SK-N-SH treated with all-trans-retinoic acid at 6 μM for 48 hours (cell line): ENCODE data around the gene SSNA1.

Experiments used
- CSDC2 ChIP-seq: fragments of 250-450 bp; sonication (Bioruptor Pico); IDR thresholded peaks from 2 replicates; pipeline ENCODE4 v1.5.0; 2020; ENCODE audit warnings: mild to moderate bottlenecking, moderate library complexity
- ISL1 ChIP-seq: fragments of 250-450 bp; sonication (Bioruptor Pico); IDR thresholded peaks from 2 replicates; pipeline ENCODE4 v2.1.2; 2022; ENCODE audit warnings: mild to moderate bottlenecking, moderate library complexity
- POU6F1 ChIP-seq: fragments of 250-450 bp; sonication (Bioruptor Pico); IDR thresholded peaks from 2 replicates; pipeline ENCODE4 v1.8.0; 2021; ENCODE audit warnings: low read depth, mild to moderate bottlenecking, moderate library complexity, borderline replicate concordance
- SNAI2 ChIP-seq: fragments of 250-450 bp; sonication (Bioruptor Pico); IDR thresholded peaks from 2 replicates; pipeline ENCODE4 v1.5.0; 2020; ENCODE audit warnings: mild to moderate bottlenecking, moderate library complexity
- TCF4 ChIP-seq: fragments of 250-450 bp; sonication (Bioruptor Pico); IDR thresholded peaks from 2 replicates; pipeline ENCODE4 v1.8.0; 2021; ENCODE audit warnings: mild to moderate bottlenecking, moderate library complexity, borderline replicate concordance
- TOX ChIP-seq: fragments of 250-450 bp; sonication (Bioruptor Pico); IDR thresholded peaks from 2 replicates; pipeline ENCODE4 v1.8.0; 2021; ENCODE audit warnings: mild to moderate bottlenecking, moderate library complexity, borderline replicate concordance
- ZFP3 ChIP-seq: fragments of 250-450 bp; sonication (Bioruptor Pico); IDR thresholded peaks from 2 replicates; pipeline ENCODE4 v1.5.0; 2020; ENCODE audit warnings: mild to moderate bottlenecking, moderate library complexity

DNA sequence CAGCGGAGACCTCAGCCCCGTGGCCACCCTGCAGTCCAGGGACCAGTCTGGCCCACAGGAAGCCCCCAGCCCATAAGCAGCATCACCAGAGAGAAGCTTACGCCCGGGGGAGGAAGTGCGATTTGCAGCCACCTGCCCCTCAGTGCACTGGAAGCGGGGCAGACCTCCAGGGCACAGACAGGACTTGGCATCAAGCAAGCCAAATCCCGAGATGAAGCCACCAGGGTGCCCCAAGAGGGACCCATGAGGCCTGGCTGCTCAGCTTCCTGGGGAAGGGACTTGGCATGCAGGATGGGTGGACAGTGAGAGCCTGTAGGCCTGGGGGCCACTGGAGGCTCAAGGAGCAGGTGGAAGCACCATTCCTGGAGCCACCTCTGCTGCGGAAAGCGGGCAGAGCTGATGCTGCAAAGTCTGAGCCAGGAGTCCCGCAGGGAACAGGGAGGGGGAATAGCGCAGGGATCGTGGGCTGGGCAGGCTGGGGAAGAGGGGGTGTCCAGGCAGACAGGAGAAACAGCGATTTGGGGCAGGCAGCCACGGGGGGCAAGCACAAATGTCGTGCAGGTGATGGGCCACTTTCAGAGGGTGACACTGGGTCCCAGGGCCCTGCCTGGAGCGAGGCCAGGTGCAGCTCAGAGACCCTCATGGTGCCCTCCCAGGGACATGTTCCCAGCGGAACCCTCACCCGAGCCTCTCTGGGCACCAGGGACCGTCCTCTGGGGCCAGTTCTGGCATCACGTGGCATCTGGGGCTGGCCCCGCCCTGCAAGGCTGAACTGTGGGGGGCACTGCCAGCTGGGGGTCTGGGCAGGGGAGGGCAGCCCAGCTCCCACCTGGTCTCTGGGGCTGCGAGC, 21.9 kb upstream of the SSNA1 start:
- no peak for TF ChIP-seq ISL1 (CRISPR knock-in tag)
- no peak for TF ChIP-seq SNAI2 (CRISPR knock-in tag)
- no peak for TF ChIP-seq ZFP3 (CRISPR knock-in tag)
- TF ChIP-seq TCF4: no peak
- TF ChIP-seq POU6F1 (CRISPR knock-in tag): no peak
- TF ChIP-seq CSDC2: no peak
- TF ChIP-seq TOX: no peak
